ENCODE data around the gene FARSA. TPM values are rescaled to one million over a fixed set of nuclear protein-coding genes. Genes with fewer than 3 reads are reported as not detected.
A peak's percentile ranks its signal among the peaks of the same experiment; 100 is the strongest.

Gene FARSA
- total RNA-seq, 6 experiments from 2014 or later, result 87.8 to 101 (median 90.4) TPM

DNA sequence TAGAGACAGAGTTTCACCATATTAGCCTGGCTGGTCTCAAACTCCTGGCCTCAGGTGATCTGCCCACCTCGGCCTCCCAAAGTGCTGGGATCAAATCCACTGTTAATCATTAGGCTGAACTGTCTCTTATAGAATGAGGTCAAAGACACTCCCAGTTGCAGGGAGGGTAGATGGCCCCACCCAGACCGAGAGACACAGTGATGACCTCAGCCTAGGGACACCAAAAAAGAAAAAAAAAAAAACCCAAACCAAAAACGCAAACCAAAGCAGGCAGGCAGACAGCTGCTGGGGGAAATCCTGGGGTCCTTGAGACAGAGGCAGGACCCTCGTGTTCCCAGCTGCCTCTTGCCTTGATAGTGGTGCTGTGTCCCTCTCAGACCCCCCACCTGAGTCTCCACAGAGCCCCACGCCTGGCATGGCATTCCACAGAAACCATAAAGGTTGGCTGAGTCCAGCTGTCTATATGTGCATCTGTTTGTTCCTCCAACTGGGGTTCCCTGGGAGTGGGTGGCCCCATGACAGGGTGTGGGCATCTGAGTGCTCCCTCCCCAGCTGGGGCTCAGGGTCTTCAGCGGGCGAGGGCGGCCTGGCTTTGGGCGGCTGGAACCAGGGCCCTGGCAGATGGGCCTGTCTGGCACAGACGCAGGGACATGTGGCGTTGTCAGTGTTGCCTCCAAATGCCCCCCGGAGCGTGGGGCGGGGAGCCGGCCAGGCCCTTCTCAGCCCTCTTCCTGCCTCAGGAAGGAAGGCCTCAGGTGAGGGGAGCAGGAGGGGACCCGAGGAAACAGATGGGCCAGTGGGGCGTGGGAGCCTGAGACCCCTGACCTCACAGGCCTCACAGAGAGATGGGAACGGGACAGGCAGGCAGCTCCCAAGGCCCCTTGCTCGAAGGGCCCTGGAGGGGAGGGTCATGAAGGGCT, 41.0 kb upstream of the FARSA start:
- no peak overlapping the region for H3K4me3 Mint-ChIP-seq
- H3K27ac Mint-ChIP-seq, result no peak overlapping the region
- H3K4me1 Mint-ChIP-seq (ENCODE audit: low read depth), result peaks cover 19% of the 10 kb centered on the region
- TF ChIP-seq, protein P1, sequence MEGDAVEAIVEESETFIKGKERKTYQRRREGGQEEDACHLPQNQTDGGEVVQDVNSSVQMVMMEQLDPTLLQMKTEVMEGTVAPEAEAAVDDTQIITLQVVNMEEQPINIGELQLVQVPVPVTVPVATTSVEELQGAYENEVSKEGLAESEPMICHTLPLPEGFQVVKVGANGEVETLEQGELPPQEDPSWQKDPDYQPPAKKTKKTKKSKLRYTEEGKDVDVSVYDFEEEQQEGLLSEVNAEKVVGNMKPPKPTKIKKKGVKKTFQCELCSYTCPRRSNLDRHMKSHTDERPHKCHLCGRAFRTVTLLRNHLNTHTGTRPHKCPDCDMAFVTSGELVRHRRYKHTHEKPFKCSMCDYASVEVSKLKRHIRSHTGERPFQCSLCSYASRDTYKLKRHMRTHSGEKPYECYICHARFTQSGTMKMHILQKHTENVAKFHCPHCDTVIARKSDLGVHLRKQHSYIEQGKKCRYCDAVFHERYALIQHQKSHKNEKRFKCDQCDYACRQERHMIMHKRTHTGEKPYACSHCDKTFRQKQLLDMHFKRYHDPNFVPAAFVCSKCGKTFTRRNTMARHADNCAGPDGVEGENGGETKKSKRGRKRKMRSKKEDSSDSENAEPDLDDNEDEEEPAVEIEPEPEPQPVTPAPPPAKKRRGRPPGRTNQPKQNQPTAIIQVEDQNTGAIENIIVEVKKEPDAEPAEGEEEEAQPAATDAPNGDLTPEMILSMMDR (IDR thresholded peaks at IDR 0.05), result no peak
- no peaks in the 10 kb centered on the region for H3K9me3 Mint-ChIP-seq
- H3K36me3 Mint-ChIP-seq (ENCODE audit: low read depth), result no peaks in the 10 kb centered on the region
- no peak for DNase-seq
- peaks cover 4% of the 10 kb centered on the region; the same call in 1 of the 2 replicates for H3K27me3 Mint-ChIP-seq (ENCODE audit: insufficient read depth)

DNA sequence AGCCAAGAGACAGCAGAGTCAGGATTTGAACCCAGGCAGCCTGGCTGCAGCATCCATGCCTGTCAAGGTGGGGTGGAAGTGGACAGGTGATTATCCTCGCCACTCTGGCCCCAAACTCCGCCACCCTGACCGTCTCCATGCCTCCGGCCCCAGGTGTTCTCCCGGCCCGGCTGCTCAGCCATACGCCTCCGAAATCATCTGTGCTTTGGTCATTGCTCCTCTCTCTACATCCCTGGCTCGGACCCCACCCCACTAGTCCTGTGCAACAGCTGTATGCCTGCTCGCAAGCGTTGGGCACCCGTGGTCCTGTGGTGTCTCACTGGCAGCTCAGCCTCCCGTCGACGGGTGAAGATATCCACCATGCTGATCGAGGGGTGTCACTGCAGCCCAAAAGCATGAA, 39.7 kb upstream of the FARSA start:
- TF ChIP-seq, protein P1 (IDR thresholded peaks at IDR 0.05), result no peak
- DNase-seq, result no peak
- no peaks in the 10 kb centered on the region for H3K36me3 Mint-ChIP-seq (ENCODE audit: low read depth)

DNA sequence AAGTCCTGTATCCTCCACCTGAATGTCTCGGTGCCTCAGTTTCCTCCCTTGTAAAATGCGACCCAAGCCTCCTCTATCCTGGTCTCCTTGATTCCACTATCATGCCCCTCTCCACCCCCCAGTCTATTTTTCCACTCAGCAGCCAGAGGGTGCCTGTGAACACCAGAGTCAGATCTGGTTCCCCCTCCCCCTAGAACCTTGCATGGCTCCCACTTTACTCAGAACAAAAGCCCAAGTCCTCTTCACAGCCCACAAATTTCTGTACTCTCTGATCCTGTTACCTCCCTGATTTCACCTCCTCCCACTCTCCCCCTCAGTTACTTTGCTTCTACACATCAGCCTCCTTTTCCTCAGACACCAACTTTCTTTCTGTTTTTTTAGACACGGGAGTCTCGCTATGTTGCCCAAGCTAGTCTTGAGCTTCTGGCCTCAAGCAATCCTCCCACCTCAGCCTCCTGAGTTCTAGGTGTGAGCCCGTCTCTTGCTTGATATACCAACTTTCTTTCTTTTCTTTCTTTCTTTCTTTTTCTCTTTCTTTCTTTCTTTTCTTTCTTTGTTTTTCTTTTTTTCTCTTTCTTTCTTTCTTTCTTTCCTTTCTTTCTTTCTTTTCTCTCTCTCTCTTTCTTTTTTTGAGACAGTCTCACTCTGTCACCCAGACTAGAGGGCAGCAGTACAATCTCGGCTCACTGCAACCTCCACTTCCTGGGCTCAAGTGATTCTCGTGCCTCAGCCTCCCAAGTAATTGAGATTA, 36.7 kb upstream of the FARSA start:
- TF ChIP-seq, protein P1 (IDR thresholded peaks at IDR 0.05), result no peak

More for the DNA sequence above, 39.7 kb upstream of the FARSA start:
- Mint-ChIP-seq H3K27me3 (ENCODE audit: insufficient read depth) (peaks cover 4% of the 10 kb centered on the region; the same call in 1 of the 2 replicates), H3K9me3 (no peaks in the 10 kb centered on the region), H3K4me3 (no peak overlapping the region), H3K27ac (no peak overlapping the region), H3K4me1 (ENCODE audit: low read depth) (peaks cover 24% of the 10 kb centered on the region)

DNA sequence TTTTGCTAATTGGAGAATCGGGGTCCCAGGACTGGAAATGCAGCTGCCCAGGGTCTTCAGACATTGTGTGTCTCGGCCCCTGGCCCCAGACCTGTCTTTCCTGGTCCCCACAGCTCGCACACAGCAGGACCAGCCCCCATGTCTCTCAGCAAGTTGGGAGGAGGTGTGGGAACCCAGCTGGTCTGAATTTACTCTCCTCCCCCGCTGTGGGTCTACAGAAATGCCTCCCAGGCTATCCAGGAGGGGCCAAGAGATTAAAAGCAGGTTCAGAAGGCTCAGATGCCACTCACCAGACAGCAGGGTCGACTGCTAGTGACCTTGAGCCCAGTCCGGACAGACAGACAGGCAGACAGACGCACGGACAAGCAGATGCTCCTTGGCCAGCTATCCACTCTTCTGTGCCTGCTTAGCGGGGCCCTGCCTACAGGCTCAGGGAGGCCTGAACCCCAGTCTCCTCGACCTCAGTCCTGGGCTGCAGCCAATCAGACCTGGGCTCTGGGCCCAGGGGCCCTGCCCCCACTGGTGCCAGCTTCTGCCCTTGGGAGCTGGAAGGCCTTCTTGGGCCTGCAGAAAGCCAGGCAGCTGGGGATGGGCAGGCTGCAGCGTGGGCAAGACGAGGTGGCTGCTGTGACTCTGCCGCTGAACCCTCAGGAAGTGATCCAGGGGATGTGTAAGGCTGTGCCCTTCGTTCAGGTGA, 35.9 kb upstream of the FARSA start, which contains the start of gene DAND5:
TSS of gene DAND5 (plus strand) at position 285 of the 697 bp plus-strand sequence. CDS start at position 370, 85 bp downstream.
- no peak within 1 kb of the TSS for H3K4me3 Mint-ChIP-seq
- H3K36me3 Mint-ChIP-seq (ENCODE audit: low read depth), result no peaks in the 10 kb centered on the region
- no peak within 1 kb of the TSS for H3K27ac Mint-ChIP-seq
- no peaks in the 10 kb centered on the region for H3K27me3 Mint-ChIP-seq (ENCODE audit: insufficient read depth)
- H3K4me1 Mint-ChIP-seq (ENCODE audit: low read depth), result peaks cover 26% of the 10 kb centered on the region
- no peaks in the 10 kb centered on the region for H3K9me3 Mint-ChIP-seq
- no peak for DNase-seq
- TF ChIP-seq, protein P1 (IDR thresholded peaks at IDR 0.05), result no peak

More for the DNA sequence above, 36.7 kb upstream of the FARSA start:
- H3K9me3 Mint-ChIP-seq, result no peaks in the 10 kb centered on the region
- no peak overlapping the region for H3K27ac Mint-ChIP-seq
- H3K4me3 Mint-ChIP-seq, result no peak overlapping the region
- no peaks in the 10 kb centered on the region for H3K36me3 Mint-ChIP-seq (ENCODE audit: low read depth)
- peaks cover 21% of the 10 kb centered on the region for H3K4me1 Mint-ChIP-seq (ENCODE audit: low read depth)
- no peak for DNase-seq
- H3K27me3 Mint-ChIP-seq (ENCODE audit: insufficient read depth), result no peaks in the 10 kb centered on the region

DNA sequence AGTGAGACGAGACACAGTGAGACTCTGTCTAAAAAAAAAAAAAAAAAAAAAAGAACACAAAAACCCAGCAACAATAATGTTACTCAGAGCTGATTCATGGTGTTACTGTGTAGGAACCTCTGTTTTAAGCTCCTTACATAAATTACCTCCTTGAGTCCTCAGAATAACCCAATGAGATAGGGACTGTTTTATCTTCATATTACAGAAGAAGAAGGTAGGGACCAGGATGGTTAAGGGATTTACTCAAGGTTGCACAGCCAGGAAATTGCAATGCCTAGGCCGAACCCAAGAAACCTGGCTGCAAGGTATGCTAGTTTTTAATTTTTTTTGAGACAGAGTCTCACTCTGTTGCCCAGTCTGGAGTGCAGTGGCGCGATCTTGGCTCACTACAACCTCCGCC, 34.4 kb upstream of the FARSA start:
- H3K9me3 Mint-ChIP-seq, result no peaks in the 10 kb centered on the region
- H3K27ac Mint-ChIP-seq, result no peak overlapping the region
- no peaks in the 10 kb centered on the region for H3K27me3 Mint-ChIP-seq (ENCODE audit: insufficient read depth)
- no peaks in the 10 kb centered on the region for H3K36me3 Mint-ChIP-seq (ENCODE audit: low read depth)
- TF ChIP-seq, protein P1 (IDR thresholded peaks at IDR 0.05), result no peak
- DNase-seq, result peak; percentile 25
- H3K4me1 Mint-ChIP-seq (ENCODE audit: low read depth), result peaks cover 26% of the 10 kb centered on the region
- H3K4me3 Mint-ChIP-seq, result no peak overlapping the region

All from HFFc6 (cell line).